Measurements from ENCODE around the gene MUC2.

The MUC2 gene

DNA sequence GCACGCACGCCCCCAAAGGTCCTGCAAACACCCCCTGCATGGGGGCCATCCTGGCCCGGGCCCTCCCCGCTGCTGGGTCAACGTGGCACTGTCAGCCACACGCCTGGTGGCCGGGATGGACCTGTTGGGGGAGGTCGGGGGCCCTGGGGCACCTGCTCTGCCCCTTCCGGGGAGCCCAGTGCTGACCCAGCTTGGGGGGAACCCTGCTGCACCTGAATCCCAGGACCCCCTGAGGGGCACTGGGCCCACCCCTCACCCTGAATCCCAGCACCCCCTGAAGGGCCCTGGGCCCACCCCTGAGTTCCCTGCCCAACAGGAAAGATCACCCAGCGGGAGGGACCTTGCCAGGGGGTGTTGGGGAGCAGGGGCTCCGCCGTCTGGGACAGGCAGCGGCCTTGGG is 37.7 kb upstream of the MUC2 start:
- DNase-seq (ENCODE audit: low read depth): no peak

DNA sequence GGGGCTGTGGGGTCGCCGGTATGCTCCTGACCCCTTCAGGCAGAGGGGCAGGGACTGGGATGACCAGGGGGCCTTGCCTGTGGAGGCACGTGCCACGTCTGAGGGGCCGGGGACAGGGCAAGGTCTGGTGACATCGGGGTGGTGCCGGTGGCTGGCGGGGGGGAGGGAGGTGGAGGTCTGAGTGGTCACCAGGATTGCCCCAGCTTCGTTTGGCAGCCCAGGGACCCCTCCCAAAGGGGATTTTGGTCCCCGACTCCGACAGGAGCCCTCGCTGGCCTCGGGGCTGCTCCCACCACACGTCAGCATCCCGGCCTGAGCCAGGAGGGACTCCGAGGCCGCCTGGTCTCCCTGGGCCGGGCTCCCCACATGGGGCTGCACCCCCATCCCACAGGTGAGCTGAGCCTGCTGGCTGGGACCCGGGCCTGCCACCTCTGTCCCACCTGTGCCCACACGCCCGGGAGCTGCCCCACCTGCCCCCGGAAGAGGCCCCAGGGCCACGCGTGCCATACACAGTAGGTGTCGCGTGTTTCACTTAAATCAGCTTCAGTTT is 37.1 kb upstream of the MUC2 start:
- no peak for DNase-seq (ENCODE audit: low read depth)

DNA sequence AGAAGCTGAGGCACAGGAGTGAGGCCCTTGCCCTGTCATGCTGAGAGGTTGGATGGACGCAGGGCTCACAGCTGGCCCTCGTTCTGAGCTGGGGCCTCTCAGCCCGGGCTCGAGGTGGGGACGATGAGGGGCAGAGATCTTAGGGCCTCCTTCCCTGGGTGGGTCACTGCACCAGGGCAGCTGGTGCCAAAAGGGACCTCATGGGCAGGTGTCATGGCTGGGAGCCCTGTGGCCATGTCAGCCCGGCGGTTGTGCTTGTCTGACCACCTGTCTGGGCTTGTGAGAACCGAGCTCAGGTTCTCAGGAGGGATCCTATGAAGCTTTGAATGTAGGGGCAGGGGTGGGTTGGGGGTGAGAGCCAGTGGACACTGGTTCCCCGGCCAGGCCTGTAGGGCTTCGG is 36.3 kb upstream of the MUC2 start:
- no peak for DNase-seq (ENCODE audit: low read depth)

DNA sequence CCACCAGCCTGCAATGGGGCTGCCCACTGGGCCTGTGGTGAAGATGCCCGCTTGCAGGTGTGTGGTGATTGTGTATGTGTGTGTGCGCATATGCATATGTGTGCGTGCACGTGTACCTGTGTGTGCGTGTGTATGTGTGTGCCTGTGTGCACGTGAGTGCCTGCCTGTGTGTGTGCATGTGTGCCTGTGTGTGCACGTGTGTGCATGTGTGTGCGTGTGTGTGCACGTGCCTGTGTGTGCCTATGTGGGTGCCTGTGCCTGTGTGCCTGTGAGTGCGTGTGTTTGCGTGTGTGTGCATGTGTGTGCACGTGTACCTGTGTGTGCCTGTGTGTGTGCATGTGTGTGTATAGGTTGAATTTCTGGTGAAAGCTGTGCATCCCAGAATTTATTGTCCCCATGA is 35.8 kb upstream of the MUC2 start:
- no peak for DNase-seq (ENCODE audit: low read depth)

DNA sequence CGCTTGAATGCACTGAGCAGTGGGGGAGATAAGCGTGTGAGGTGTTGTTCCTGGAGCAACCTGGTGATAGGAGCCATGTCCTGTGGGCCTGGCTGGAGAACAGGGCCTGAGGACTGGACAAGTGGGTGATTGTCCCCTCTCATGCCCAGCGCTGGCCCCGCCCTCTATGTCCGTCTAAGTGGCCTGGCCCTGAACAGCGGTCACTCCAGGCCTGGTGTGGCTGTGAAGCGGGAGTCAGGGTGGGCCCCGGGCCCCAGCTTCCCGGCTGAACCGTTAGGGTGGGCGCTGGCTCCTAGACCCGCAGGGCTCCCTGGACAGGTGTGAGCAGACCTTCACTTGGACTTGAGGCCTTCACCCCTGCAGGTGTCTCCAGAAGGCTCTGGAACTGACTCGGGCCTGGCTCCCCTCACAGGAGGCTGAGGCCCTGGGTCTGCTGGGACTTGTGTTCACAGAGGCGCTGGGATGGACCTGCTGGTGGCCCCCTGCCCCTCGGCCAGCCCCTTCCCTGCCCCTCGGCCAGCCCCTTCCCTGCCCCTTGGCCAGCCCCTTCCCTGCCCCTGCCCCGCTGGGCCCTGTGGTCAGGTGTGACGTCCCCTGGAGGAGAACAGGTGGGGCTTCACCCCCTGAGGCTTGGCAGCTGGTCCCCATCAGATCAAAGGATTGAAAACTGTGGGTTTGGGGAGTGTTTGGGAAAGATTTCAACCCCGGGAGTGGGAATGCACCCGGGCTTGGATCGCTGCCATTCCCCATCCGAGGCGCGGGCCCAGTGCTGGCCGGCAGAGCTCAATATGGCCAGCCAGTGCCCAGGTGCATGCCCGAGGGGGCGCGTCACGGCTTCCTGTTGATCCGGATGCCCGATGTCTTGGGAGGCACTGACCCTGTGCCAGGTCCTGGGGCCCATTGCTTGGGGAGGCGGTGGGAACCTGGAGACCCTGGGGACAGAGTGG is 34.9 kb upstream of the MUC2 start:
- DNase-seq (ENCODE audit: low read depth): no peak

DNA sequence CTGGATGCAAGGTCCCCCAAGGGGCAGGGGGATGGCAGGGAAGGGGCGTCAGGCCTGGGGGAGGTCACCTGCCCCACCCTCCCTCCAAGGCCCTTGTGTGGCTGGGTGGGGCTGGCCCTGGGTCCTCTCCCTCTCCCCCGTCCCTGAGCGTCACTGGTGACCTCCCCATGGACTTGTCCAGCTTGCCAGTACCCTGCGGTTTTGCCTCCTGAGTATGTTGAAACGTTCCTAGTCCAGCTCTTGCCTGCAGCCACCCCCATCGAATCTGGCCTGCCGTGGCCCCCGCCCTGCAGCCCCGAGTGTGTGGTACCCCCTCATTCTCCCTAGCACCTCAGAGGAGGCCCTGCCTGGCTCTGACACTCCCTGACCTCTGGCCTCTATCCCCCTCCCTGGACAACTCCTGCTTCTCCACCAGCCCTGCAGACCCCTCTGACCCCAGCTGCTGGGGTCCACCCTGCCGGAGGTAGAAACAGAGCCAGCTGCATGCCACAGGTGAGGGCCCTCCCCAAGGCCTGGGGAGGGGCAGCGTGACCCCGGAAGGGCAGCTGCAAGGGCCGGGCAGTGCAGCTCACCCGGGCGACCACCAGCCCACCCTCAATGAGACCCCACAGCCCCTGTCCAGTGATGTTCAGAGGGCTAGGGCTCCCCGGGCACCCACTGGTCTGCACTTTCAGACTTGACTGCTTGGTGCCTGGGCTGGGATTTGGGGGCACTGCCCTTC is 34.1 kb upstream of the MUC2 start:
- no peak for DNase-seq (ENCODE audit: low read depth)

DNA sequence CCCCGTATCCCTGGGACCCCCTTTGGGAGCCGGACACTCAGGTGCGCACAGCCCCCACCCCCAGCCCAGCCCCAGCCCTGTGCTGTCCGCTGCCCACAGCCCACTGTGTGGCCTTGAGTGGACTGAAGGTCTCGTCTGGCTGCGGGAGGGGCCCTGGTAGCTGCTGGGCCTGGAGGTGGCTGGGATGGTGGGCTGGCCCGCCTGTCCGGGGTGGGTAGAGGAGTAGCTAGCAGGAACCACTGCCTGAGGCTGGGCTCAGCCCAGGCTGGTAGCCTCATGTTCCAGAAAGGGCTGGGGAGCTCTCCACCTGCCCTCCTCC is 33.6 kb upstream of the MUC2 start:
- no peak for DNase-seq (ENCODE audit: low read depth)

DNA sequence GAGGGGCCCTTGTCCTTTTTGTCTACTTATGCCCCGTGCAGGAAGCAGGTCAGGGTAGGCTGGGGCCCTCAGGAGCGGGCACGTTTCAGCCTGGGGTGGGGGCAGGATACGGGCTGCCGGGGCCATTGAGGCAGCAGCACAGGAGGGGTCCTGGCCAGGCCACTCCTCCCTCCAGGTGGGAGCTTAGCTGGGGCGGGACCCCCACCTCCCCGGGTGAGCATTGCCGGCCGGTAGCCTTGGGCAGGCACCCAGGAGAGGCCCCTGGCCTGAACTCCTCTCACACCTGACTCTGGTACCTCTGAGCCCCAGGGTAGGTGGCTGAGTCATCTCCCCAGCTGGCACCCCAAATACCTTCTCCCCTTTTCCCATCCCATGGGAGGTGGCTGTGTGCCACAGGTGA is 33.2 kb upstream of the MUC2 start:
- DNase-seq (ENCODE audit: low read depth): no peak

DNA sequence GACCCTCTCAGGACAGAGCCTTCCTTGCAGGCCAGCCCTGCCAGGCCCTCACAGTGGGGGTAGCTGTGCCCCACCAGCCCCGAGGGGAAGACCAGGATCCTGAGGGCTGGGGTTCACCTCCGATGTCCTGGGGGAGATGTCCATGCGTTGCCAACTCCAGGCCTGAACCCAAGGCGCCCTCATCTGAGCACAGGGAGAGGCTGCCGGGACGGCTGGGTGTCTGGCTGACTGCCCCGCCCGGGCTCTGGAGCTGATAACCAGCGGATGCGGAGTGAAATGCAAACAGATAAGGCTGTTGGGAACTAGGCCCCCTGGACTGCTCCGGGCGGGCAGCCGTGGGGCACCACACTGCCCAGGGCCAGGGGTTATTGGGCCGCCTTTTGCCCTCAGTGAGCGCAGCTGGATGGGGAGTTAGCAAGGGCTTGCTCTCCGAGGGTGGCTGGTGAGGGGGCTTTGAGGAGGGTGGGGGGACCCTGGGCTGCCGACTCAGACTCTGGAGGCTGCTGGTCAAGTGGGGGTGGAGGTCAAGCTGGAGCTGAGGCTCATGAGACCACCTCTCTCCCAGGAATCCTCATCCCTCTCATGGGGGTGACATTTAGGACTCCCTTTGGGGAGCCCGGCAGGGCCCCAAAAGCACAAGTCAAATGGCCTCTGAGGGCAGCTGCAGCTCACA is 32.6 kb upstream of the MUC2 start:
- DNase-seq (ENCODE audit: low read depth): peak; percentile 12

DNA sequence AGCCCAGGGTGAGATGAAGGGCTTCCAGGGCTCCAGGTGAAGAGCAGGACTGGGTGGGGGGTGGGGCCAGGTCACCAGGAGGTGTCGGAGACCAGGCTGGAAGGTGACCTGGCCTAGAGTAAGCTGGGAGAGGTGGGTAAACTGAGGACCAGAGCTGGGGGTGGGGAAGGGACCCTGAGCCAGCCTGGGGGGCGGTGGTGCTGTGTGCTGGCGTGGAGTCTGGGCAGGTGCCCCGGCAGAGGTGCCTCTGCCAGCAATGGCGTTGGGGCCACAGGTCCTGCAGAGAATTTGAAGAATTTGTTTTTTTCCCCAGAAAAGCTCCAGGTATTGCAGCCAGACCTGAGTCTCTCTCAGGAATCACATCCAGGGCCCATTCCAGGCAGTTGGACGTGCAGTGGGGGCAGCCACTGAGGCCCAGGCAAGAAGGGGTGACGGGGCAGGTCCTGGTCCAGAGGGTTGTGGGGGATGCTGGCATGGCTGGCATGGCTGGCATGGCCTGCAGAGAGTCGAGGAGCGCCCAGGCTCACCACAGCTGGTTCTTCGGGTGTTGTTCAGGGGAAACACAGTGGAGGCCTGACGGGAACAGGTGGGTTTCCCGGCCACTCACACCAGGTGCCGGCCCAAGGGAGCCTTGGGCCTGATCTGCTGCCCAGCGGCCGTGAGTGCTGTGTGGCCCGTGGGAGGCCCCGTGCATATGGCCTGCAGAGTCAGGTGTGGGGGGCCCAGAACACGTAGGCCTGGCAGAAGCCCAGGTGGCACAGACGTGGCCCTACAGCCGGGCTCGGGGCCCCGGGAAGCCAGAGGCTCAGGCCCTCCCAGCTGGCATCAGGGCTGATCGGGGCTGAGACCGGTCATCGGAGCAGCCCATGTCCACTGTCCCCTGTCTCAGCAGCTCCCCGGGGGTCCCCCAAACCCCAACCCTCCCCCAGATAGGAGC is 31.8 kb upstream of the MUC2 start:
- DNase-seq (ENCODE audit: low read depth): no peak

DNA sequence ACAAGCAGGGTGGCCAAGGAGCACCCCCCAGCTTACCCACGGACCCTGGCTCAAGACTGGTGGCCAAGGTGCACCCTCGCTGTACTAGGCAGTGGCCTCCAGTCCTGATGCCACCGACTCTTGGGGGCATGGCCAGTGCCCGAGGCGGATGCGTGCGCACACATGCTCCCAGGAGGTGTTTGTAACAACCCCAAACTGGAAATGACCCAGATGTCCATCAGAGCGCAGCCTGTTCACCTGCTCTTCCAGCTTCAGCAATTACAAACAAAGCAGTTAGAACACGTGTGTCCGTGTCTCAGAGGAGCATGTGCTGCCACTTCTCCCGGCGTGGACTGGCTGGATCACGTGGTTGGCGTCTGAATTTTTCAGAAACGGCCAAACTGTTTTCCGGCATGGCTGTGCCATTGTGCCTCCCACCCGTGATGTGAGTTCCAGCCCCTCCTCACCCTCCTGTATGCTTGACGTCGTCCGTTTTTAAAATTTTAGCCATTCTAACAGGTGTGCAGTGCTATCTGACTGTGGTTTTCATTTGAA is 31.0 kb upstream of the MUC2 start:
- no peak for DNase-seq (ENCODE audit: low read depth)

DNA sequence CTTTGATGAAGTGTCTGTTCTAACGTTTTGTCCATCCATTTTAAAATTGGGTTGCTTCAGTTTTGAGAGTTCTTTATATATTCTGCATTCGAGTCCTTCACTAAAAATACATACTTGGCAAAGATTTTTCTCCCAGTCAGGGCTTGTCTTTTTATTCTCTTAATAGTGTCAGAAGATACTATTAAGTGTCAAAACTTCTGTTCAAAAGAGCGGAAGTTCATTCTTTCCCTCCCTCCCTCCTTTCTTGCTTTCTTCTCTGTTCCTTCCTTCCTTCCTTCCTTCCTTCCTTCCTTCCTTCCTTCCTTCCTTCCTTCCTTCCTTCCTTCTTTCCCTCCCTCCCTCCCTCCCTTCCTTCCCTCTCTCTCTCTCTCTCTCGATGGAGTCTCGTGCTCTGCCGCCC is 30.5 kb upstream of the MUC2 start:
- no peak for DNase-seq (ENCODE audit: low read depth)

DNA sequence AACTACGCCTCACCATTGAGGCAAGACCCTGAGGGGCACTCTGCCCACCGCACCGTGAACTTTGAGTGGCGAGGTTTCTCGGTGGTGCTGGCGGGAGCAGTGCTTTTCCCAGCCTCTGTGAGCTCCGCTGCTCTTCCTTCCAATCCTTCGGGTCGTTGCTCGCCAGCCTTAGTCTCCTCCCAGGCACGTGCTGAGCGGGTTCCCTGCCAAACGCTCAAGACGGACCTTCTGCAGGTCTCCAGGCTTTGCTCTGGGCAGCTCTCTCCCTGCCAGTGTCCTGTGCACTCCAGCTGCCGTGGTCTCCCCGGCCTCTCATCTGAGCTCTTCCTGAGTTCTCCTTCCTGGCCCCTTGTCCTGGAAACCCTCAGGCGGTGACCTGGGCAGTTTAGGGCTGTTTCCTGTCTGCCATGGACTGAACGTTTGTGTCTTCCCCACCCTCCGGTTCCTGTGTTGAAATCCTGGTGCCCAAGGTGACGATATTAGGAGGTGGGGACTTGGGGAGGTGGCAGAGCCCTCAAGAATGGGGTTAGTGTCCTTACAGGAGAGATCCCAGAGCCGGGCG is 27.0 kb upstream of the MUC2 start:
- DNase-seq (ENCODE audit: low read depth): no peak

DNA sequence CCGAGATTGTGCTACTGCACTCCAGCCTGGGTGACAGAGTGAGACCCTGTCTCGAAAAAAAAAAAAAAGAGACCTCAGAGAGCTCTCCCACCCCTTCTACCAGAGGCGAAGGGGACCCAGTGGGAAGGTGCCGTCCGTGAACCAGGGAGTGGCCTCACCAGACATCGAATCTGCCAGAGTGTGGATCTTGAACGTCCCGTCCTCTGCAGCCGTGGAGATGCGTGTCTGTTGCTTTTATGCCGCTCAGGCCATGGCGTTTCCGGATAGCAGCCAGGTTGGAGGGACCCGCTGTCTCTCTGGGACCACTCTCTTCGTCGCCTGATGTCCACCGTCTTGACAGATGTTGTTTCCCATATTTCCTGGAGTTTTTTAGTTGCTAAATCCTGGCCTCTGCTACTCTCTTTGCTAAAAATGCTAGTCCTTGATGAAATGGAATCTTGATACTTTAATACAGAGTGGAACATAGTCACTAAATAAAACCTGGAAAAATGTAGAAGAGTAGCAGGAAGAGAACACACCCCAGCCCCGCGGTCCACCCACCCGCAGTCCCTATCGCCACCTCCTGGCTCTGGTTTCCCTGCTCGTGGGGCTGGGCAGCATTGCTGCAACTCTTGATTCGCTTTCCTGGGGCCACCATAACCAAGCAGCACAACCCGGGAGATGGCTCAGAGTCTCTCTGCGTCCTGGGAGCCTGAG is 26.2 kb upstream of the MUC2 start:
- no peak for DNase-seq (ENCODE audit: low read depth)

DNA sequence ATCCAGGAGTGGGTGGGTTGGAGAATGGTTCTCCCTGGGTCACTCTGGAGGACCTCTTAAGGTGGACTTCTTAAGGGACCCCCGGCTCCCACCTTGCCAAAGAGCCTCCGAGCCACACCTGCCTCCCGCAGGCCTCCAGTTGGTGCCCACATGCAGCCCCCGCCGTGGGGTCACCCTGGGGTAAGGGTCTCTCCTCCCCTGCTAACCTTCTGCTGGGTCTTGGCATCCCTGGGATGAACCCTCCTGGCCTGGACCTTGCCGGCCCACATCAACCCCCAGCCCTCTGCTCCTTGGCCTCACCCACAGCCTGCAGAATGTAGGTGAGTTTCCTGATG is 25.6 kb upstream of the MUC2 start:
- no peak for DNase-seq (ENCODE audit: low read depth)

DNA sequence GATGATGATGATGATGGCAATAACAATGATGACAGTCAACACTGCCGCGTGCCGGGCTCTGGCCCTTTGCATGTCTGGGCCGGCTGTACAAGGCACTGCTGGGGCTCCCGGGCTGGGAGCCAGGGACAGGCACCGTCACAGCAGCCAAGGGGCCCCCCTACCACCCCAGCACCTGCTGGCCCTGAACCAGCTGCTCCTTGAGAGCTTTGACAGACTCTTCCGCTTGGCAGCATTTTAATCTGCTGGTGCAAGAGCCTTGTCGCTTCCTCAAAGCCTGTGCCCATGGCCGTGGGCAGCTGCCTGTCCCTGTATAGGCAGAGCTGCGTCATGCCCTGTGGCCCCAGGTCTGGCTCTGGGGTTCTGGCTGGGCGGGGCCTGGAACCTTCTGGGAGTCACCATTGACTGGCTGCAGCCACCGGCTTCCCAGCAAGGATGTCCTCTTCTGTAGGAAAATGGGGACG is 25.2 kb upstream of the MUC2 start:
- DNase-seq (ENCODE audit: low read depth): no peak

DNA sequence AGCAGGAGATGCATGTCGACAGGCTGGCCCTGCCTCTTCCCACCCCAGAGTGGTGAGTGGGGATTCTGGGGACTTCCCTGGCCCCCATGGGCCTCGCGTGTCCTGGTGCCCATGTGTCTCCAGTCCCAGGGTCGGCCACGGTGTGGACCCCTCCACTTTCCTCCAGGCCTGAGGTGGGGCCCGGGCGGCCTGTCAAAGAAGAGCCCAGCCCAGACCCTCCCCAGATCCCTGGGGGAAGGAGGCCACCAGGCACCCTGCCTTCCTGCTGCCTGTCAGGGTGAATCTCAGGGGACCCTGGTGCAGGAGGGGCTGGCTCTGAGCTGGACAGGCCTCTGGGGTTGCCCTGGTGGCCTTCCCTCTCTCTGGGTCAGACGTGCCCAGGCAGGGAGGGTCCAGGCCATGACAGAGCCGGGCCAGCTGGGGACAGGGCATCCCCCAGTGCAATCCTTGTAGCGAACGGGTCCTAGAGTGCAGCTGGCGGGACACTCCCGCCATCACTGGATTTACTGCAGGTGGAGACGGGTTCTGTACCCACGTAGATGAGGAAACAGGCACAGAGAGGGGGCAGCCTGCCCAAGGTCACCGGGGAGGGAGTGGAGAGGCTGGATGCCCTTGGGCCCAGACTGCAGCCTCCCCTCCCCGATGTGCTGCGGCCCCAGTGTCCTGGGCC is 24.6 kb upstream of the MUC2 start:
- DNase-seq (ENCODE audit: low read depth): no peak

DNA sequence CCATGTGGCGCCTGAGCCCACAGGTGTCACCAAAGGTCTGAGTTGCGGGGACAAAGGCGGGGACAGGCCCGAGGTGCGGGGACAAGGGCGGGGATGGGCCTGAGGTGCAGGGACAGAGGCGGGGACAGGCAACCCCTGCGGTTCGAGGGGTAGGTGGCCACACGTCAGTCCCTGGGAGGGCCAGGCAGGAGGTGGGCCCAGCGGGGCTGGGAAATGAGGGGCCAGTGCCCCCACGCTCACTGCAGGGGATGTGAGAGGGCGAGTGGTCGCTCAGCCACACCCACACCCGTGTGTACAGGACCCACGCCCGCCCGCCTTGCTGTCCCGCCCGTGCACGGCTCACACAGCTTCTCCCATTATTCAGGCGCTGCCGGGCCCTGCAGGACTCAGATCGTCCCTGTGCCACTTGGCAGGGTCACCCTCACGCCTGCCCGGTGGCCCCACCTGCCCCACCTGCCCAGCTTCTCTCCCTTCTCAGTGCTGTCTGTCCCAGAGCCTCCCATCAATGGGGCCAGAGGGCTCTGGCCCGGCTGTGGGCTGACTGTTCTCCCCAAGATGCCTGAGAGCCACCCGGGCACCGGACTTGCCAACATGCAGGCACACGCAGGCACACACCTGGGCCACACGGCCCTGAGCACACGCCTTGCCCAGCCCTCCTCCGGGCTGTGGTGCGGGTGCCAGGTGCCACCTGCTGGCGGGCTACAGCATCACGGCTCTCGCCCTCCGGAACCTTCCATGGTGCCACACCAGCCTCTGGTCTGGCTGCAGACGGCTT is 23.9 kb upstream of the MUC2 start:
- DNase-seq (ENCODE audit: low read depth): no peak

Data from CMK (cell line).